Immature natural killer cell (primary cell): Measurements from ENCODE around the gene C10orf90. TPM values are rescaled to one million over a fixed set of nuclear protein-coding genes. Genes with fewer than 3 reads are reported as not detected.

ENCODE experiments used
- DNase-seq, 3 donors: peaks; one replicate each; pipeline ENCODE4 v3.0.0; 2022; ENCODE audit warnings: mixed read lengths in 1 of 3
- H3K27ac Mint-ChIP-seq, 6 donors: one replicate each; pipeline ENCODE4 v1.8.0; 2020; ENCODE audit warnings: mixed read lengths in 6 of 6, mild to moderate bottlenecking in 5 of 6, inconsistent platforms in 4 of 6, moderate library complexity in 3 of 6
- H3K27me3 Mint-ChIP-seq, 3 donors: one replicate each; pipeline ENCODE4 v1.8.0; 2020 to 2021; ENCODE audit warnings: low read depth in 3 of 3, mild to moderate bottlenecking in 3 of 3, mixed read lengths in 3 of 3, moderate library complexity in 3 of 3, inconsistent platforms in 1 of 3
- H3K36me3 Mint-ChIP-seq, 3 donors: one replicate each; pipeline ENCODE4 v1.8.0; 2020; ENCODE audit warnings: mixed read lengths in 3 of 3, inconsistent platforms in 2 of 3, mild to moderate bottlenecking in 2 of 3
- H3K4me1 Mint-ChIP-seq, 2 donors: one replicate each; pipeline ENCODE4 v1.8.0; 2020; ENCODE audit warnings: inconsistent platforms in 2 of 2, mild to moderate bottlenecking in 2 of 2, mixed read lengths in 2 of 2, moderate library complexity in 1 of 2
- H3K4me3 Mint-ChIP-seq, 5 donors: one replicate each; pipeline ENCODE4 v1.8.0; 2020; ENCODE audit warnings: mild to moderate bottlenecking in 5 of 5, mixed read lengths in 5 of 5, inconsistent platforms in 3 of 5, moderate library complexity in 3 of 5
- H3K9me3 Mint-ChIP-seq, 6 donors: one replicate each; pipeline ENCODE4 v1.8.0; 2020; ENCODE audit warnings: mild to moderate bottlenecking in 6 of 6, mixed read lengths in 6 of 6, inconsistent platforms in 4 of 6, moderate library complexity in 3 of 6
- polyA plus RNA-seq, 3 donors: library from polyadenylated mRNA; unstranded; fragments of 300-500 nt; fragmentation: Illumina TruSeq; gene quantifications; one replicate each; pipeline ENCODE4 v1.2.3, GENCODE V29; 2021

C10orf90 gene
- polyA plus RNA-seq, 3 donors from 2014 or later, result not detected

GRCh38 chr10:126402721-126403695 lies 267.5 kb downstream of the C10orf90 start:
- no peak overlapping the region for H3K27ac Mint-ChIP-seq
- no peak for DNase-seq
- no peaks in the 10 kb centered on the region for H3K36me3 Mint-ChIP-seq
- no peaks in the 10 kb centered on the region for H3K9me3 Mint-ChIP-seq
- H3K4me3 Mint-ChIP-seq, result no peak overlapping the region
- H3K4me1 Mint-ChIP-seq, result peaks cover 0 to 2% of the 10 kb centered on the region in 2 donors
- H3K27me3 Mint-ChIP-seq, result peaks cover 1 to 20% (median 2%) of the 10 kb centered on the region in 3 donors

- DNase-seq, result no peak
- peaks cover 2 to 22% (median 5%) of the 10 kb centered on the region in 3 donors for H3K27me3 Mint-ChIP-seq
- H3K36me3 Mint-ChIP-seq, result no peaks in the 10 kb centered on the region
- no peak overlapping the region for H3K27ac Mint-ChIP-seq
- H3K9me3 Mint-ChIP-seq, result no peaks in the 10 kb centered on the region
- H3K4me1 Mint-ChIP-seq, result peaks cover 0 to 2% of the 10 kb centered on the region in 2 donors
- H3K4me3 Mint-ChIP-seq, result no peak overlapping the region
These were observed 269.9 kb downstream of the C10orf90 start for GRCh38 chr10:126400641-126401040.

GRCh38 chr10:126398924-126399323 lies 271.6 kb downstream of the C10orf90 start:
- DNase-seq, result no peak
- H3K27ac Mint-ChIP-seq, result no peak overlapping the region
- H3K4me3 Mint-ChIP-seq, result no peak overlapping the region
- peaks cover 1 to 20% (median 5%) of the 10 kb centered on the region in 3 donors for H3K27me3 Mint-ChIP-seq
- peaks cover 0 to 2% of the 10 kb centered on the region in 2 donors for H3K4me1 Mint-ChIP-seq
- peaks cover 0 to 4% (median 0%) of the 10 kb centered on the region in 6 donors for H3K9me3 Mint-ChIP-seq
- H3K36me3 Mint-ChIP-seq, result no peaks in the 10 kb centered on the region

DNA sequence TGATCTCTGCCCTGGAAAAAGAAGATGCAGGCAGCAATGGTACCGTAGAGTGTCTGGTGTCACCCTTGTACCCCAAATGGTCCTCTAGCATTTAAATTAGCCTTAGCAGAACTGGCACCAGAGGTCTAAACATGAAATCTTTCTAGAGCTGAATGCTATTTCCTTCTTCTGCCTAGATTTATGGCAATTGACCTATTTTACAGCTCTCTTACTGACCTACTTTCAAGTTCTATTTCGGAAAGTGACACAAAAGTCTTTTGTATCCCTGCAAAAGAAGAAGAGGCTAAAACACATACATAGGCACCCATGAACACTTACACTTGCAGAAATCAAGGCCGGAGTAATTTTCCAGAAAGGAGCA lies 272.1 kb downstream of the C10orf90 start:
- Mint-ChIP-seq H3K27me3 (peaks cover 0 to 16% (median 5%) of the 10 kb centered on the region in 3 donors), H3K4me1 (peaks cover 0 to 2% of the 10 kb centered on the region in 2 donors), H3K9me3 (peaks cover 0 to 4% (median 0%) of the 10 kb centered on the region in 6 donors), H3K27ac (no peak overlapping the region), H3K4me3 (no peak overlapping the region), H3K36me3 (no peaks in the 10 kb centered on the region)
- no peak for DNase-seq

- peaks cover 0 to 2% of the 10 kb centered on the region in 2 donors for H3K4me1 Mint-ChIP-seq
- no peak for DNase-seq
- H3K27ac Mint-ChIP-seq, result no peak overlapping the region
- no peak overlapping the region for H3K4me3 Mint-ChIP-seq
- H3K9me3 Mint-ChIP-seq, result peaks cover 0 to 4% (median 0%) of the 10 kb centered on the region in 6 donors
- H3K36me3 Mint-ChIP-seq, result no peaks in the 10 kb centered on the region
- peaks cover 0 to 14% (median 5%) of the 10 kb centered on the region in 3 donors for H3K27me3 Mint-ChIP-seq
These were observed 272.7 kb downstream of the C10orf90 start for GRCh38 chr10:126397640-126398382.

DNA sequence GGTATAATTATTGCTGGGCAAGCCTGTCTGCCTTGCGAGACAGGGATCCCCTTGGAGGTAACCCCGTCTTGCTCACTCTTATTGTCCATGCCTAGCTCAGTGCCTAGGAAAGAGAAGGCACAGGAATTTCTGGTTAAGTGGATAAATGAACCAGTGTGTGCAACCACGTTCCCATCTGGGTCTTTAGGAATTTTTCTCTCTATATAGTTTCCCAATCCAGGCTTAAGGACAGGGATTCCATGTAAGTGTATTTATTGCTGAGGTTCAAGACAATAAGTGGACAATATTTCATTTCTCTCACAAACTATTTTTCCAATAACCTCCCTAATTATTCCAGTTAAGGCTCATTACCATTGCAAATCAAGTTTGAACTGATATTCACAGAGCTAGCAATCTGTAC lies 273.3 kb downstream of the C10orf90 start:
- no peak overlapping the region for H3K4me3 Mint-ChIP-seq
- peaks cover 0 to 4% (median 0%) of the 10 kb centered on the region in 6 donors for H3K9me3 Mint-ChIP-seq
- peaks cover 0 to 14% (median 5%) of the 10 kb centered on the region in 3 donors for H3K27me3 Mint-ChIP-seq
- no peaks in the 10 kb centered on the region for H3K36me3 Mint-ChIP-seq
- no peak for DNase-seq
- peaks cover 0 to 2% of the 10 kb centered on the region in 2 donors for H3K4me1 Mint-ChIP-seq
- no peak overlapping the region for H3K27ac Mint-ChIP-seq

GRCh38 chr10:126394948-126395347 lies 275.5 kb downstream of the C10orf90 start:
- no peak for DNase-seq
- Mint-ChIP-seq H3K36me3 (no peaks in the 10 kb centered on the region), H3K9me3 (peaks cover 0 to 4% (median 0%) of the 10 kb centered on the region in 6 donors), H3K27ac (no peak overlapping the region), H3K27me3 (peaks cover 0 to 8% (median 6%) of the 10 kb centered on the region in 3 donors), H3K4me1 (peaks cover 0 to 2% of the 10 kb centered on the region in 2 donors), H3K4me3 (no peak overlapping the region)

GRCh38 chr10:126393076-126393475 lies 277.4 kb downstream of the C10orf90 start:
- H3K27ac Mint-ChIP-seq, result no peak overlapping the region
- H3K27me3 Mint-ChIP-seq, result peaks cover 11 to 17% (median 11%) of the 10 kb centered on the region in 3 donors
- H3K4me1 Mint-ChIP-seq, result peaks cover 0 to 3% of the 10 kb centered on the region in 2 donors
- no peak overlapping the region for H3K4me3 Mint-ChIP-seq
- H3K36me3 Mint-ChIP-seq, result peaks cover 0 to 5% (median 0%) of the 10 kb centered on the region in 3 donors
- DNase-seq, result no peak
- peaks cover 0 to 4% (median 0%) of the 10 kb centered on the region in 6 donors for H3K9me3 Mint-ChIP-seq

- Mint-ChIP-seq H3K36me3 (peaks cover 0 to 5% (median 0%) of the 10 kb centered on the region in 3 donors), H3K4me3 (no peak overlapping the region), H3K27ac (no peak overlapping the region), H3K4me1 (peaks cover under 1 to 4% of the 10 kb centered on the region in 2 donors), H3K9me3 (peaks cover 0 to 4% (median 0%) of the 10 kb centered on the region in 6 donors), H3K27me3 (peaks cover 11 to 18% (median 12%) of the 10 kb centered on the region in 3 donors)
- DNase-seq, result no peak
These were observed 278.0 kb downstream of the C10orf90 start for GRCh38 chr10:126392469-126392868.

GRCh38 chr10:126392068-126392467 lies 278.4 kb downstream of the C10orf90 start:
- no peak for DNase-seq
- H3K9me3 Mint-ChIP-seq, result peaks cover 0 to 4% (median 0%) of the 10 kb centered on the region in 6 donors
- H3K36me3 Mint-ChIP-seq, result peaks cover 0 to 6% (median 3%) of the 10 kb centered on the region in 3 donors
- H3K4me3 Mint-ChIP-seq, result no peak overlapping the region
- no peak overlapping the region for H3K27ac Mint-ChIP-seq
- peaks cover 13 to 22% (median 16%) of the 10 kb centered on the region in 3 donors for H3K27me3 Mint-ChIP-seq
- peaks cover 4 to 8% of the 10 kb centered on the region in 2 donors for H3K4me1 Mint-ChIP-seq

DNA sequence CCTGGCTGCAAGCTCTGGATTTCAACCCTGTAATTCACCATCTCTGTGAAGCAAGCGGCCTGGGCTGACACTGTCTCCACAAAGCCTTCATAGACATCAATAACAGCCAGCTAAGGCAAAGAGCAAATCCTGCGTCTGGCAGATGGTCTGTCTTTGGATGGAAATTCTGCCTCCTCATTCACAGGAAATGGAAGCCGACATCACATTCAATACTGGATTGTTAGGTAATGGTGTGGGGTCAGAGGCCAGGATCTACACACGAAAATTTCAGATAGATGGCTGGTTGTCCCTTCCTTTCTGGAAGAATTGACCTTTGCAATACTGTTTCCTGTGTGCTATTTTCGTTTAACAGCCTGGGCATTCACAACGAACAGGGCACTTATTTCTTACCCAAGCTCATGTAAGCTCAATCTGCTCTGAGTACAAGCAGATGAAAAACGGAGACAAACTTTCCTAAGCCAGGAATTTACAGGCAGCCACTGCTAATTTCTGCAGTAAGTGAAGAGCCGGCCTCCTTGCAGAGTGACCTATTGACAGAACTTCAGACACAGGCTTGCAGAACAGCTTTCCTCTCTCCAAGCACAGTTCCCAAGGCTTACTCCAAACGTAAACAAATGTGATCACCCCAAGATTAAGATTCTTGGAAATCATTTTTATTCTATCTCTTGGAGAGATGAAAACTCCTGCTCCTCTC lies 279.2 kb downstream of the C10orf90 start:
- Mint-ChIP-seq H3K4me3 (no peak overlapping the region), H3K4me1 (peaks cover 9 to 15% of the 10 kb centered on the region in 2 donors), H3K27me3 (peaks cover 17 to 30% (median 22%) of the 10 kb centered on the region in 3 donors)

GRCh38 chr10:126390324-126390723 lies 280.2 kb downstream of the C10orf90 start:
- DNase-seq, result no peak
- Mint-ChIP-seq H3K9me3 (peaks cover 0 to 4% (median 0%) of the 10 kb centered on the region in 6 donors), H3K4me3 (peak overlapping the region in 1 of 5 donors; percentile 3), H3K36me3 (peaks cover 0 to 15% (median 7%) of the 10 kb centered on the region in 3 donors), H3K27me3 (peaks cover 21 to 37% (median 23%) of the 10 kb centered on the region in 3 donors), H3K4me1 (peaks cover 9 to 15% of the 10 kb centered on the region in 2 donors), H3K27ac (no peak overlapping the region)

More for the DNA sequence above, 279.2 kb downstream of the C10orf90 start:
- no peak for DNase-seq
- Mint-ChIP-seq H3K9me3 (peaks cover 0 to 4% (median 0%) of the 10 kb centered on the region in 6 donors), H3K36me3 (peaks cover 0 to 9% (median 7%) of the 10 kb centered on the region in 3 donors), H3K27ac (no peak overlapping the region)
